ENCODE measurements around the gene FRMPD2. TPM values are rescaled to one million over a fixed set of nuclear protein-coding genes. Genes with fewer than 3 reads are reported as not detected.

Gene FRMPD2
- polyA plus RNA-seq, 1 of the 3 experiments (the other 2 are of a cell fraction): 0.02 TPM

- no peaks in the 10 kb centered on the region for H3K4me1 ChIP-seq (ENCODE audit: control insufficient read depth in 1 of 2, insufficient read depth in 2 of 2, low read depth in 1 of 2, low read length in 1 of 2)
- H3K4me2 ChIP-seq: no peak overlapping the region
- no peak overlapping the region for H2AFZ ChIP-seq (ENCODE audit: low read depth)
- POLR2A ChIA-PET: no interaction called here
- H3F3A ChIP-seq (replicated peaks; ENCODE audit: insufficient read depth): no peaks in the 10 kb centered on the region
- H3K36me3 ChIP-seq (replicated peaks in 1 of 2; ENCODE audit: control insufficient read depth in 1 of 2, insufficient read depth in 2 of 2, low read length in 1 of 2): no peaks in the 10 kb centered on the region
- H3K9ac ChIP-seq: no peak overlapping the region
- no peak for DNase-seq
- TF ChIP-seq MEF2A (IDR thresholded peaks at IDR 0.05; ENCODE audit: borderline replicate concordance, low read depth): no peak
- WGBS (ENCODE audit: low lambda C conversion rate): 66% methylated on average over 7 of the region's 7 CpGs
- H3K4me3 ChIP-seq (ENCODE audit: low read depth in 2 of 2, low read length in 1 of 2): no peak overlapping the region
- H3K27ac ChIP-seq (ENCODE audit: low read depth in 2 of 2, low read length in 1 of 2): no peak overlapping the region
- no peaks in the 10 kb centered on the region for H3K9me2 ChIP-seq
- CTCF ChIA-PET: no interaction called here
- H3K27me3 ChIP-seq (ENCODE audit: insufficient read depth): no peaks in the 10 kb centered on the region
- H4K20me1 ChIP-seq (ENCODE audit: insufficient read depth): no peaks in the 10 kb centered on the region
- H3K9me3 ChIP-seq: no peaks in the 10 kb centered on the region
- no peaks in the 10 kb centered on the region for H3K79me2 ChIP-seq (ENCODE audit: insufficient read depth)
These were observed 62.7 kb downstream of the FRMPD2 start for GRCh38 chr10:48211777-48212176.

GRCh38 chr10:48210966-48211365, 63.5 kb downstream of the FRMPD2 start:
- Histone ChIP-seq H3K9me3 (no peaks in the 10 kb centered on the region), H3K9ac (no peak overlapping the region), H3K4me2 (no peak overlapping the region), H3K27ac (ENCODE audit: low read depth in 2 of 2, low read length in 1 of 2) (no peak overlapping the region), H4K20me1 (ENCODE audit: insufficient read depth) (no peaks in the 10 kb centered on the region), H3K79me2 (ENCODE audit: insufficient read depth) (no peaks in the 10 kb centered on the region), H3F3A (replicated peaks; ENCODE audit: insufficient read depth) (no peaks in the 10 kb centered on the region), H3K36me3 (replicated peaks in 1 of 2; ENCODE audit: control insufficient read depth in 1 of 2, insufficient read depth in 2 of 2, low read length in 1 of 2) (no peaks in the 10 kb centered on the region), H3K4me1 (ENCODE audit: control insufficient read depth in 1 of 2, insufficient read depth in 2 of 2, low read depth in 1 of 2, low read length in 1 of 2) (no peaks in the 10 kb centered on the region), H3K4me3 (ENCODE audit: low read depth in 2 of 2, low read length in 1 of 2) (no peak overlapping the region), H3K9me2 (no peaks in the 10 kb centered on the region), H2AFZ (ENCODE audit: low read depth) (no peak overlapping the region), H3K27me3 (ENCODE audit: insufficient read depth) (no peaks in the 10 kb centered on the region; the same call in 1 of the 2 replicates)
- TF ChIP-seq NRF1 (IDR thresholded peaks at IDR 0.05; ENCODE audit: low read depth, low read length) (no peak), RFX5 (IDR thresholded peaks at IDR 0.05; ENCODE audit: low read length) (no peak), ZBTB33 (IDR thresholded peaks at IDR 0.05; ENCODE audit: borderline replicate concordance, low read depth) (no peak), YY1 (IDR thresholded peaks at IDR 0.05; ENCODE audit: low read depth) (no peak)
- WGBS (ENCODE audit: low lambda C conversion rate): 83% methylated on average over 5 of the region's 5 CpGs
- no peak for DNase-seq
- ChIA-PET CTCF (no interaction called here), POLR2A (no interaction called here)

GRCh38 chr10:48210391-48210790, 64.1 kb downstream of the FRMPD2 start:
- POLR2A ChIA-PET: no interaction called here
- no peaks in the 10 kb centered on the region for H3K9me2 ChIP-seq
- 64% methylated on average over 8 of the region's 9 CpGs for WGBS (ENCODE audit: low lambda C conversion rate)

More at GRCh38 chr10:48210391-48210790, 64.1 kb downstream of the FRMPD2 start:
- Histone ChIP-seq H3K79me2 (ENCODE audit: insufficient read depth) (no peaks in the 10 kb centered on the region), H3K27ac (ENCODE audit: low read depth in 2 of 2, low read length in 1 of 2) (no peak overlapping the region), H3K9me3 (no peaks in the 10 kb centered on the region), H3K4me2 (no peak overlapping the region), H4K20me1 (ENCODE audit: insufficient read depth) (no peaks in the 10 kb centered on the region), H3K4me1 (ENCODE audit: control insufficient read depth in 1 of 2, insufficient read depth in 2 of 2, low read depth in 1 of 2, low read length in 1 of 2) (no peaks in the 10 kb centered on the region), H3K9ac (no peak overlapping the region), H2AFZ (ENCODE audit: low read depth) (no peak overlapping the region), H3K27me3 (ENCODE audit: insufficient read depth) (no peaks in the 10 kb centered on the region; the same call in 1 of the 2 replicates), H3F3A (replicated peaks; ENCODE audit: insufficient read depth) (no peaks in the 10 kb centered on the region), H3K36me3 (replicated peaks in 1 of 2; ENCODE audit: control insufficient read depth in 1 of 2, insufficient read depth in 2 of 2, low read length in 1 of 2) (no peaks in the 10 kb centered on the region), H3K4me3 (ENCODE audit: low read depth in 2 of 2, low read length in 1 of 2) (no peak overlapping the region)
- no peak for DNase-seq
- CTCF ChIA-PET: interaction anchor here (1.5 kb wide), 1 partner anchor 13 kb away, joined by 6 read pairs; no protein-coding TSS in a partner anchor
- TF ChIP-seq RFX5 (IDR thresholded peaks at IDR 0.05; ENCODE audit: low read length) (no peak), GABPA (IDR thresholded peaks at IDR 0.05; ENCODE audit: low read depth) (no peak), POLR2AphosphoS5 (IDR thresholded peaks at IDR 0.05; ENCODE audit: low read depth, low read length) (no peak), REST (IDR thresholded peaks at IDR 0.05; ENCODE audit: low read depth, low read length) (no peak), EZH2phosphoT487 (IDR thresholded peaks at IDR 0.05; ENCODE audit: borderline replicate concordance, low read depth) (no peak), USF2 (IDR thresholded peaks at IDR 0.05; ENCODE audit: borderline replicate concordance, low read depth, low read length) (no peak)
